Gastroesophageal sphincter (tissue), 3 donors: Measurements from ENCODE around the gene BTBD9.

Source experiments
- POLR2A ChIP-seq, 2 donors: fragments of 450-650 bp; IDR thresholded peaks; one replicate each; pipeline ENCODE4 v1.6.1; 2017; ENCODE audit warnings: antibody characterized with exemption in 2 of 2, mild to moderate bottlenecking in 2 of 2, moderate library complexity in 1 of 2
- POLR2AphosphoS5 ChIP-seq: sonication (generic); formaldehyde crosslinking; IDR thresholded peaks from one replicate; pipeline ENCODE4 v1.6.1; 2017; ENCODE audit warnings: antibody characterized with exemption
- TF ChIP-seq, protein P1 (sequence below), 4 experiments: fragments of 200-600 bp in 2 of 4; fragments of 450-650 bp in 2 of 4; sonication (generic) in 1 of 4; IDR thresholded peaks; one replicate each; pipeline ENCODE4 v1.5.1; 2017 to 2019; ENCODE audit warnings: antibody characterized with exemption in 4 of 4, mild to moderate bottlenecking in 2 of 4, moderate library complexity in 2 of 4

DNA sequence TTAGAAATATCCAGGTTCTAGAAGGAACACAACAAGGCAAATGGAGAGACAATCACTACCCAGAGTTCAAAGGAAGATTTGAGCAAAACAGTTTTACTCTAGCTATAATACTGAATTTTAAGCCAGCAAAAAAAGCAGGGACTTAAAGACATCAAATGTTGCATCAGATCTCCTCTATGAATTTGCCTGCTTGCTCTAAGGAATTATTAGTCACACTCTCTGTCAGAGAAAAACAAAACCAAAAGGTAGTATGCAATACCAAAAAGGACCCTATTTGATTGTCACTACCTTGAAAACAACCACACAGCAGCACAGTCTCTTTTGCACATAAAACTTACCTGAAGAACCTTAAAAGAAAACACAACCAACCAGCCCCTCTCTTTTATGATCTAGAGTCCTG, 46.3 kb downstream of the BTBD9 start:
- TF ChIP-seq POLR2AphosphoS5, result no peak
- TF ChIP-seq, protein P1, sequence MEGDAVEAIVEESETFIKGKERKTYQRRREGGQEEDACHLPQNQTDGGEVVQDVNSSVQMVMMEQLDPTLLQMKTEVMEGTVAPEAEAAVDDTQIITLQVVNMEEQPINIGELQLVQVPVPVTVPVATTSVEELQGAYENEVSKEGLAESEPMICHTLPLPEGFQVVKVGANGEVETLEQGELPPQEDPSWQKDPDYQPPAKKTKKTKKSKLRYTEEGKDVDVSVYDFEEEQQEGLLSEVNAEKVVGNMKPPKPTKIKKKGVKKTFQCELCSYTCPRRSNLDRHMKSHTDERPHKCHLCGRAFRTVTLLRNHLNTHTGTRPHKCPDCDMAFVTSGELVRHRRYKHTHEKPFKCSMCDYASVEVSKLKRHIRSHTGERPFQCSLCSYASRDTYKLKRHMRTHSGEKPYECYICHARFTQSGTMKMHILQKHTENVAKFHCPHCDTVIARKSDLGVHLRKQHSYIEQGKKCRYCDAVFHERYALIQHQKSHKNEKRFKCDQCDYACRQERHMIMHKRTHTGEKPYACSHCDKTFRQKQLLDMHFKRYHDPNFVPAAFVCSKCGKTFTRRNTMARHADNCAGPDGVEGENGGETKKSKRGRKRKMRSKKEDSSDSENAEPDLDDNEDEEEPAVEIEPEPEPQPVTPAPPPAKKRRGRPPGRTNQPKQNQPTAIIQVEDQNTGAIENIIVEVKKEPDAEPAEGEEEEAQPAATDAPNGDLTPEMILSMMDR (IDR thresholded peaks at IDR 0.05), result no peak
- TF ChIP-seq POLR2A (IDR thresholded peaks at IDR 0.05), result no peak
